Measurements from ENCODE around the gene CLDN7.

Gene CLDN7

GRCh38 chr17:7253082-7253481 lies 9.2 kb downstream of the CLDN7 start:
- peak overlapping the region; percentile 91 for H3K4me3 ChIP-seq (ENCODE audit: low read depth, low read length)
- TF ChIP-seq CTCF (conservative IDR thresholded peaks at IDR 0.05; ENCODE audit: low read depth, low read length), result no peak
- DNase-seq (ENCODE audit: low read depth), result no peak

GRCh38 chr17:7252176-7253043 lies 9.9 kb downstream of the CLDN7 start, which contains the start of gene ELP5:
Gene ELP5, plus strand, starts transcription at chr17:7252215. Its CDS starts 336 bp downstream, at chr17:7252551.
- peak; percentile 95 for DNase-seq (ENCODE audit: low read depth)
- H3K4me3 ChIP-seq (ENCODE audit: low read depth, low read length), result peak within 1 kb of the TSS; percentile 96
- TF ChIP-seq CTCF (conservative IDR thresholded peaks at IDR 0.05; ENCODE audit: low read depth, low read length), result no peak

GRCh38 chr17:7251661-7252175 lies 10.6 kb downstream of the CLDN7 start, which contains the start of gene CTDNEP1:
Gene CTDNEP1, minus strand, starts transcription at chr17:7251734. Its CDS starts 438 bp downstream, at chr17:7251296.
- DNase-seq (ENCODE audit: low read depth), result peak; percentile 100
- no peak for TF ChIP-seq CTCF (conservative IDR thresholded peaks at IDR 0.05; ENCODE audit: low read depth, low read length)
- peak within 1 kb of the TSS; percentile 96 for H3K4me3 ChIP-seq (ENCODE audit: low read depth, low read length)

GRCh38 chr17:7250695-7251627 lies 11.3 kb downstream of the CLDN7 start:
- peak overlapping the region; percentile 96 for H3K4me3 ChIP-seq (ENCODE audit: low read depth, low read length)
- no peak for TF ChIP-seq CTCF (conservative IDR thresholded peaks at IDR 0.05; ENCODE audit: low read depth, low read length)
- peak; percentile 28 for DNase-seq (ENCODE audit: low read depth)

GRCh38 chr17:7249830-7250229 lies 12.4 kb downstream of the CLDN7 start:
- no peak for DNase-seq (ENCODE audit: low read depth)
- peak overlapping the region; percentile 96 for H3K4me3 ChIP-seq (ENCODE audit: low read depth, low read length)
- TF ChIP-seq CTCF (conservative IDR thresholded peaks at IDR 0.05; ENCODE audit: low read depth, low read length), result no peak

- no peak overlapping the region for H3K4me3 ChIP-seq (ENCODE audit: low read depth, low read length)
- no peak for DNase-seq (ENCODE audit: low read depth)
- no peak for TF ChIP-seq CTCF (conservative IDR thresholded peaks at IDR 0.05; ENCODE audit: low read depth, low read length)
Measured at GRCh38 chr17:7249214-7249613, 13.1 kb downstream of the CLDN7 start.

Data from choroid plexus epithelial cell (primary cell).